ENCODE measurements around the gene ESPNL. TPM values are rescaled to one million over a fixed set of nuclear protein-coding genes. Genes with fewer than 3 reads are reported as not detected.
A peak's percentile ranks its signal among the peaks of the same experiment; 100 is the strongest.

The ESPNL gene
- total and polyA plus RNA-seq, 9 of the 15 experiments (the other 6 are each of a cell fraction or from before 2014, with no cell fraction given): 0.03 to 0.09 (median 0.05) TPM; not detected in 3

- ATAC-seq (peak; percentile 95), DNase-seq (ENCODE audit: extremely low read depth in 1 of 4, low spot score in 3 of 4) (peak; percentile 65 to 77 (median 72)), FAIRE-seq (no peak)
- Histone ChIP-seq H3K9me1 (ENCODE audit: control insufficient read depth, insufficient read depth, low read length) (no peaks in the 10 kb centered on the region), H3K27me3 (ENCODE audit: control insufficient read depth in 2 of 2, insufficient read depth in 2 of 2, low read length in 2 of 2) (peaks cover 5 to 50% of the 10 kb centered on the region in 2 experiments; a peak in 4 of 5 replicates), H3K4me3 (no peak overlapping the region), H3K4me1 (replicated peaks in 1 of 2; ENCODE audit: control insufficient read depth in 2 of 2, insufficient read depth in 2 of 2, low read length in 2 of 2) (peaks cover 0 to 54% of the 10 kb centered on the region in 2 experiments; a peak in 3 of 5 replicates), H3K4me2 (ENCODE audit: insufficient read depth, low read length) (peak overlapping the region; percentile 10; the same call in 1 of the 2 replicates), H3K9ac (ENCODE audit: insufficient read depth in 1 of 2, low read depth in 2 of 2, low read length in 2 of 2) (peak overlapping the region in 1 of 2 experiments; percentile 50; a peak in 1 of 4 replicates), H4K20me1 (replicated peaks; ENCODE audit: control insufficient read depth, insufficient read depth, low read length) (no peaks in the 10 kb centered on the region), H2AFZ (ENCODE audit: low read depth, low read length) (peak overlapping the region; percentile 83), H3K9me3 (replicated peaks; ENCODE audit: control insufficient read depth, insufficient read depth, low read depth, low read length) (0 out of 2 replicates have a peak, but pooled peaks cover 2% of the 10 kb centered on the region), H3K27ac (ENCODE audit: extremely low read depth, low read depth, low read length) (no peak overlapping the region), H3K36me3 (ENCODE audit: control insufficient read depth, insufficient read depth, low read length) (no peaks in the 10 kb centered on the region), H3K79me2 (ENCODE audit: control insufficient read depth, insufficient read depth, low read length) (no peaks in the 10 kb centered on the region)
- ChIA-PET CTCF (ENCODE audit: low intra/inter-chr PET ratio) (no interaction called here), POLR2A (interaction anchor here (0.5 to 0.6 kb wide), 2 partner anchors 9 to 212 kb away, joined by 3 to 4 read pairs; no protein-coding TSS in a partner anchor)
- in situ Hi-C loops (cut with MboI): no loop called here
- WGBS (ENCODE audit: insufficient coverage, low coverage, missing lambda C conversion rate): 18% methylated on average over 13 of the region's 36 CpGs
- no TSS peak for BruUV-seq (replicated peaks)
- intact Hi-C loops (cut with micrococcal nuclease): no loop called here
- TF ChIP-seq CTCF (IDR thresholded peaks at IDR 0.05 in 2 of 3, conservative IDR thresholded peaks at IDR 0.05 in 1 of 3; ENCODE audit: insufficient read depth in 2 of 3, low read depth in 1 of 3, low read length in 3 of 3) (0 out of 6 replicates have a peak, but pooled peaks of 2 of the 3 experiments have one; percentile 17 to 26), THAP12 (CRISPR knock-in tag; IDR thresholded peaks at IDR 0.05) (no peak), ZNF740 (CRISPR knock-in tag; IDR thresholded peaks at IDR 0.05) (no peak), ZNF740 (tag; IDR thresholded peaks at IDR 0.05) (no peak), EP300 (IDR thresholded peaks at IDR 0.05; ENCODE audit: low read length) (no peak), SAFB (IDR thresholded peaks at IDR 0.05; ENCODE audit: borderline replicate concordance, low read depth, low read length) (no peak), ARID4B (CRISPR knock-in tag; IDR thresholded peaks at IDR 0.05) (no peak), ZBTB7A (IDR thresholded peaks at IDR 0.05; ENCODE audit: borderline replicate concordance, control insufficient read depth, low read depth, low read length) (peak; percentile 35; the same call in 1 of the 2 replicates), ZNF282 (CRISPR knock-in tag; IDR thresholded peaks at IDR 0.05) (no peak)
Observed at GRCh38 chr2:238127165-238128060, 27.3 kb downstream of the ESPNL start.
